Measurements from ENCODE around the gene PSMD3.
A peak's percentile ranks its signal among the peaks of the same experiment; 100 is the strongest.

Gene PSMD3

GRCh38 chr17:40024901-40025300 lies 44.3 kb downstream of the PSMD3 start:
- no peak for DNase-seq

- DNase-seq: no peak
These were observed 45.0 kb downstream of the PSMD3 start for GRCh38 chr17:40025559-40025958.

GRCh38 chr17:40025991-40026815 lies 45.6 kb downstream of the PSMD3 start:
- peak; percentile 27 for DNase-seq

- DNase-seq: peak; percentile 74
These were observed 46.4 kb downstream of the PSMD3 start for GRCh38 chr17:40026816-40027613.

- DNase-seq: no peak
These were observed 47.0 kb downstream of the PSMD3 start for GRCh38 chr17:40027614-40028012.

- DNase-seq: no peak
These were observed 48.0 kb downstream of the PSMD3 start for GRCh38 chr17:40028595-40028994.

- no peak for DNase-seq
These were observed 51.1 kb downstream of the PSMD3 start for GRCh38 chr17:40031706-40032105.

- DNase-seq: no peak
These were observed 52.0 kb downstream of the PSMD3 start for GRCh38 chr17:40032322-40033320.

GRCh38 chr17:40033339-40033738 lies 52.7 kb downstream of the PSMD3 start:
- no peak for DNase-seq

- DNase-seq: no peak
These were observed 54.0 kb downstream of the PSMD3 start for GRCh38 chr17:40034426-40035161.

GRCh38 chr17:40035162-40035559 lies 54.6 kb downstream of the PSMD3 start:
- DNase-seq: no peak

GRCh38 chr17:40038882-40039513 lies 58.4 kb downstream of the PSMD3 start:
- no peak for DNase-seq

GRCh38 chr17:40041196-40041595 lies 60.6 kb downstream of the PSMD3 start:
- DNase-seq: no peak
